ENCODE results near the gene INVS. TPM values are rescaled to one million over a fixed set of nuclear protein-coding genes. Genes with fewer than 3 reads are reported as not detected.

INVS gene
- total RNA-seq, 2 donors from 2014 or later: 14.6 to 16.2 TPM

Other genes with a start within 250 kb of the INVS start
- 10 to 100 TPM; 27.1 to 33.2 TPM for gene STX17, start 192.6 kb upstream of the INVS start, total RNA-seq
- gene ERP44, start 243 bp upstream of the INVS start, total RNA-seq: 10 to 100 TPM; 11.6 to 12.4 TPM